Parathyroid adenoma (tissue), 2 donors: ENCODE measurements around the gene CPT1A.

Experiments used
- H2AFZ ChIP-seq: fragments of 300-600 bp; sonication (generic); one replicate; pipeline ENCODE4 v1.7.0; 2017; ENCODE audit warnings: antibody characterized with exemption, mild to moderate bottlenecking
- H3K27ac ChIP-seq: fragments of 300-600 bp; sonication (generic); one replicate; pipeline ENCODE4 v1.7.0; 2017
- H3K27me3 ChIP-seq: fragments of 300-600 bp; sonication (generic); one replicate; pipeline ENCODE4 v1.7.0; 2017; ENCODE audit warnings: low read length; ENCODE audit not compliant: control insufficient read depth, insufficient read depth
- H3K36me3 ChIP-seq: fragments of 300-600 bp; sonication (generic); one replicate; pipeline ENCODE4 v1.7.0; 2017; ENCODE audit warnings: low read length; ENCODE audit not compliant: control insufficient read depth, insufficient read depth
- H3K4me1 ChIP-seq: fragments of 300-600 bp; sonication (generic); one replicate; pipeline ENCODE4 v1.7.0; 2017; ENCODE audit warnings: control low read depth
- H3K4me2 ChIP-seq: fragments of 300-600 bp; sonication (generic); one replicate; pipeline ENCODE4 v1.7.0; 2017; ENCODE audit warnings: low read length
- H3K4me3 ChIP-seq: fragments of 300-600 bp; sonication (generic); one replicate; pipeline ENCODE4 v1.7.0; 2017; ENCODE audit warnings: low read depth, low read length
- H3K79me2 ChIP-seq: fragments of 300-600 bp; sonication (generic); one replicate; pipeline ENCODE4 v1.7.0; 2017; ENCODE audit warnings: control low read depth
- H3K9ac ChIP-seq: fragments of 300-600 bp; sonication (generic); one replicate; pipeline ENCODE4 v1.7.0; 2017; ENCODE audit warnings: mild to moderate bottlenecking
- H3K9me3 ChIP-seq: fragments of 300-600 bp; sonication (generic); one replicate; pipeline ENCODE4 v1.7.0; 2017; ENCODE audit warnings: low read length; ENCODE audit not compliant: control insufficient read depth
- CTCF ChIP-seq: fragments of 300-600 bp; sonication (generic); IDR thresholded peaks from one replicate; pipeline ENCODE4 v1.7.0; 2017; ENCODE audit warnings: antibody characterized with exemption, mild to moderate bottlenecking
- donor health status: primary hyperparathyroidism.

The CPT1A gene

GRCh38 chr11:68868221-68868835 lies 26.6 kb upstream of the CPT1A start:
- Histone ChIP-seq H3K4me3 (no peak overlapping the region), H3K4me2 (no peak overlapping the region), H2AFZ (no peak overlapping the region), H3K27ac (no peak overlapping the region), H3K27me3 (no peaks in the 10 kb centered on the region), H3K9me3 (no peaks in the 10 kb centered on the region), H3K9ac (no peak overlapping the region), H3K36me3 (no peaks in the 10 kb centered on the region), H3K79me2 (no peaks in the 10 kb centered on the region), H3K4me1 (peaks cover 5% of the 10 kb centered on the region)
- no peak for TF ChIP-seq CTCF

DNA sequence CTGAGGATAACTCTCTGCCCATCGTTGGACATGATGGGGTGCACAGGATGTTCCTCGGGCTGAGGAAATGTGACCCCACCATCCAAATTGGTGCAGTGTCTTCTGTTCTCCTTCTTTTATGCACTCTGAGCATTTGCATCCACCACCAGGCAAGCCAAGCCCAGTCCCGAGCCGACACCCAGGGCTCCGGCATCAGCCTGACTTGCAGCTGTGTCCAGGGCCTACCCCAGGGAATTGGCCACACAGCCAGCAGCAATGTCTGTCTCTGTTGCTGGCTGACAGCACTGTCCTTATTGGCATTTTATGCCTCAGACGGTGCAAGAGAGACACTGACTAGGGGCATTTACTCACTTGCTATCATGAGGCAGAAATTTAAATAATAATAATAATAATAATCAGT lies 25.4 kb upstream of the CPT1A start:
- H3K4me1 ChIP-seq = peaks cover 5% of the 10 kb centered on the region
- TF ChIP-seq CTCF = no peak
- H3K27ac ChIP-seq = no peak overlapping the region

DNA sequence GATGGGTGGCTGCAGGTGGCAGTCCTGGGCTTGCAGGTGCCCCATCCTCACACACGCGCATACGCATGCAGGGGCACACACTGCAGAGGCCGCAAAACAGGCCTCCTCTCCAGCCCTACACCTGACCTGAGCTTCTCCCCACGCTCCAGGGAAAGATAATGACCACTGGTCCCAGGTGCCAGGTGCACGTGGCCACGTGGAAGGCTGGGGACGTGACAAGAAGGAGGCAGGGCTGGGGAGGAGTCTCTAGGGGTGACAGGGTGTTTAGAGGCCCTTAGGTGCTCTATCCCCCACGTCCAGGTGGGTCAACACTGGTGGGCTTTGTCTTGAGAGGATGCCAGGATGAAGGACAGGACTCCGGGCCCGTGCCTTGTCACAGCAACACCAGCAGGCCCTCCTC lies 23.5 kb upstream of the CPT1A start:
- no peak for TF ChIP-seq CTCF
- Histone ChIP-seq H3K9ac (no peak overlapping the region), H3K27me3 (no peaks in the 10 kb centered on the region), H3K4me3 (no peak overlapping the region), H3K4me2 (no peak overlapping the region), H3K36me3 (no peaks in the 10 kb centered on the region), H3K27ac (no peak overlapping the region), H3K9me3 (no peaks in the 10 kb centered on the region), H2AFZ (no peak overlapping the region), H3K4me1 (no peaks in the 10 kb centered on the region), H3K79me2 (no peaks in the 10 kb centered on the region)

More for the DNA sequence above, 25.4 kb upstream of the CPT1A start:
- Histone ChIP-seq H2AFZ (no peak overlapping the region), H3K27me3 (no peaks in the 10 kb centered on the region), H3K79me2 (no peaks in the 10 kb centered on the region), H3K36me3 (no peaks in the 10 kb centered on the region), H3K4me3 (no peak overlapping the region), H3K4me2 (no peak overlapping the region), H3K9ac (no peak overlapping the region), H3K9me3 (no peaks in the 10 kb centered on the region)

DNA sequence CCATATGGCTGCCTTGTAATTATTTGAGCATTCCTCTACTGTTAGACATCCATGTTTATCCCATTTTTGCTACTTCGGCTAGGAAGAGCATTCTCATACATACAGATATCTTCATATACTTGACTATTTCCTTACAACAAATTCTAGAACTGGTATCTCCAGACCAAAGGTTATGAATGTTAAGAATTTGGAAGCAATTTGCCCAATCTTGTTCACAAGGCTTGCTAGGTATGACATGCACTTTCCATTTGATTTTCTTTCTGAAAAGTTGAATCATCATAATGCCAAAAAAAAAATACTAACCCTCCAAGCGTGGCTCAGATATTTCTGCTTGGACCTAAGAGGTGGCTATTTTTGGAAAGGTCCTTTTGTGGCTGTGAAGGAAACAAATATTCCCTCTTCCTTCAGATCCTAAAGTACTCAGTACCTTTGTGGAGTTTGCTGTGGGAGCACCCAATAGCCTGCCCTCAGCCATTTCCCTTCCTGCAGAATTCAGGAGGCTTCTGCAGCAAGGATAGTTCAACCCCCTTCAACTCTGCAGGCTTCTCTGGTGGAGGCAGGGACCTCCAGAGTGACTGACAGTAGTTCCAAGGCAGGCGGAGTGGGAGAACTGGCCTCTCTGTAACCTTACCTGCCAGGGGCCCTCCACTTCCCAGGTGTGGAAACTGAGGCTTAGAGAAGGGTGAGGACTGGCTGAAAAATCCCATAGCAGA lies 22.0 kb upstream of the CPT1A start:
- Histone ChIP-seq H3K27me3 (no peaks in the 10 kb centered on the region), H3K9me3 (no peaks in the 10 kb centered on the region), H3K4me3 (no peak overlapping the region), H3K36me3 (no peaks in the 10 kb centered on the region), H2AFZ (no peak overlapping the region), H3K79me2 (no peaks in the 10 kb centered on the region), H3K4me2 (no peak overlapping the region), H3K4me1 (no peaks in the 10 kb centered on the region), H3K9ac (no peak overlapping the region), H3K27ac (no peak overlapping the region)
- no peak for TF ChIP-seq CTCF

DNA sequence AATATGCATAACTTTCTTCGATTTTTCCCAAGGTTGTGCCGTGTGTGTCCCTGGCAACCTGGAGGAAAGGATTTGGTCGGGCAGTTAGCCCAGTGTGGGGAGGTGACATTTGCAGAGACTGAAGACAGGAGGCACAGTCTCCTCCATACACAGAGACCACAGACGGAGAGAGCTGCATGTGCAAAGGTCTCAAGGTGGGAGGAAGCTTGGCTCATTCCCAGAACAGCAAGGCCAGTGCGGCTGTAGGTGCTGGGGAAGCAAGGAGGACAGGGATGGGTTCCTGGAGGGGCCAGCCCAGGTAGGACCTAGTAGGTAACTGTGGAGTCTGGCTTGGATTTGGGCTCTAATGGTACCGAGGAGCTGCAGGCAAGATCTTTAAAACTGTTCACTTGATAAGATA lies 20.7 kb upstream of the CPT1A start:
- Histone ChIP-seq H3K9ac (no peak overlapping the region), H3K4me2 (no peak overlapping the region), H3K27ac (no peak overlapping the region), H3K4me3 (no peak overlapping the region), H2AFZ (no peak overlapping the region), H3K4me1 (no peaks in the 10 kb centered on the region), H3K27me3 (no peaks in the 10 kb centered on the region), H3K36me3 (no peaks in the 10 kb centered on the region), H3K9me3 (no peaks in the 10 kb centered on the region), H3K79me2 (no peaks in the 10 kb centered on the region)
- TF ChIP-seq CTCF = no peak
